Keratinocyte (primary cell): Measurements from ENCODE around the gene EFTUD2. TPM values are rescaled to one million over a fixed set of nuclear protein-coding genes. Genes with fewer than 3 reads are reported as not detected.

Experiments used
- DNase-seq: peaks from one replicate; pipeline ENCODE4 v3.0.0-alpha.2; 2011; ENCODE audit warnings: low read depth, missing footprints, low spot score
- FAIRE-seq: peaks from 2 replicates; lab custom pipeline; 2011; peaks lifted over from hg19 to GRCh38; lab: Jason Lieb, UNC
- H2AFZ ChIP-seq: 2 replicates; pipeline ENCODE4 v1.6.0; 2012; ENCODE audit warnings: low read length, control low read depth, inconsistent platforms; ENCODE audit not compliant: control insufficient read depth
- H3K27ac ChIP-seq: 2 replicates; pipeline ENCODE4 v1.5.1; 2011; ENCODE audit warnings: low read length; ENCODE audit not compliant: control insufficient read depth, insufficient read depth
- H3K27me3 ChIP-seq: 3 replicates; pipeline ENCODE4 v1.6.0; 2011; ENCODE audit warnings: low read length; ENCODE audit not compliant: control insufficient read depth, insufficient read depth; ENCODE audit errors: extremely low read depth
- H3K36me3 ChIP-seq, 2 experiments: 2 replicates in 1 of 2; 3 replicates in 1 of 2; pipeline ENCODE4 v1.5.1; 2011; ENCODE audit warnings: low read length in 2 of 2, mild to moderate bottlenecking in 1 of 2; ENCODE audit not compliant: control insufficient read depth in 2 of 2, insufficient read depth in 2 of 2; ENCODE audit errors: extremely low read depth in 1 of 2
- H3K4me1 ChIP-seq: 3 replicates; pipeline ENCODE4 v1.5.1; 2011; ENCODE audit warnings: low read length; ENCODE audit not compliant: control insufficient read depth, insufficient read depth; ENCODE audit errors: extremely low read depth
- H3K4me2 ChIP-seq: 3 replicates; pipeline ENCODE4 v1.6.0; 2011; ENCODE audit warnings: low read depth, low read length; ENCODE audit not compliant: control insufficient read depth, insufficient read depth; ENCODE audit errors: extremely low read depth
- H3K4me3 ChIP-seq, 3 experiments: fragments of 200-600 bp in 1 of 3; sonication (generic) in 1 of 3; 2 replicates in 2 of 3; 3 replicates in 1 of 3; pipeline ENCODE4 v1.5.1; 2011 to 2016; ENCODE audit warnings: low read length in 3 of 3, mild to moderate bottlenecking in 3 of 3, control low read depth in 2 of 3, inconsistent platforms in 1 of 3, low read depth in 1 of 3, mixed read lengths in 1 of 3, mixed run types in 1 of 3, moderate library complexity in 1 of 3; ENCODE audit not compliant: control insufficient read depth in 2 of 3, insufficient read depth in 2 of 3; ENCODE audit errors: extremely low read depth in 1 of 3
- H3K79me2 ChIP-seq: 2 replicates; pipeline ENCODE4 v1.6.0; 2012; ENCODE audit warnings: low read length; ENCODE audit not compliant: control insufficient read depth, insufficient read depth
- H3K9ac ChIP-seq: 3 replicates; pipeline ENCODE4 v1.6.0; 2011; ENCODE audit warnings: low read length; ENCODE audit not compliant: control insufficient read depth, insufficient read depth; ENCODE audit errors: extremely low read depth
- H3K9me1 ChIP-seq: 3 replicates; pipeline ENCODE4 v1.6.0; 2011; ENCODE audit warnings: low read length; ENCODE audit not compliant: control insufficient read depth, insufficient read depth; ENCODE audit errors: extremely low read depth
- H3K9me3 ChIP-seq: 2 replicates; pipeline ENCODE4 v1.5.1; 2012; ENCODE audit warnings: low read depth, low read length; ENCODE audit not compliant: control insufficient read depth
- H4K20me1 ChIP-seq: 3 replicates; pipeline ENCODE4 v1.6.0; 2011; ENCODE audit warnings: low read length; ENCODE audit not compliant: control insufficient read depth, insufficient read depth; ENCODE audit errors: extremely low read depth
- CTCF ChIP-seq, 3 experiments: IDR thresholded peaks in 1 of 3; conservative IDR thresholded peaks in 1 of 3; optimal IDR thresholded peaks in 1 of 3; 2 replicates in 2 of 3; 3 replicates in 1 of 3; pipeline versions ENCODE3 to v1.5.1; 2011; ENCODE audit warnings: low read length in 3 of 3, mild to moderate bottlenecking in 3 of 3, moderate library complexity in 2 of 3, control low read depth in 1 of 3, inconsistent platforms in 1 of 3; ENCODE audit not compliant: insufficient read depth in 2 of 3; ENCODE audit errors: extremely low read depth in 1 of 3
- EZH2 ChIP-seq: IDR thresholded peaks from one replicate; pipeline ENCODE4 v1.6.1; 2012; ENCODE audit warnings: inconsistent platforms, mild to moderate bottlenecking, low read length, moderate library complexity
- dilution Hi-C: fragments of 300-500 bp; cut with MboI; formaldehyde crosslinking; loops from one replicate; pipeline ENCODE4 v1.7.0; 2020; ENCODE audit warnings: low sequenced_read_pairs; ENCODE audit not compliant: extremely low pct_ligation_motif_present
- polyA plus RNA-seq, 5 experiments: library from polyadenylated mRNA; depleted of rRNA in 3 of 5; stranded (reverse) in 3 of 5; stranded (forward) in 1 of 5; unstranded in 1 of 5; fragments of >200 nt; gene quantifications; 1 replicate in 1 of 5; 2 replicates in 3 of 5; 3 replicates in 1 of 5; pipeline versions ENCODE4 v1.2.1 to v1.2.3, GENCODE V29; 2011 to 2012; ENCODE audit warnings: missing spikeins in 2 of 5, low read depth in 1 of 5, low replicate concordance in 1 of 5

Gene EFTUD2
- polyA plus RNA-seq, 1 donor (not counting 4 experiments of a cell fraction or from before 2014, with no cell fraction given), result 160 TPM

DNA sequence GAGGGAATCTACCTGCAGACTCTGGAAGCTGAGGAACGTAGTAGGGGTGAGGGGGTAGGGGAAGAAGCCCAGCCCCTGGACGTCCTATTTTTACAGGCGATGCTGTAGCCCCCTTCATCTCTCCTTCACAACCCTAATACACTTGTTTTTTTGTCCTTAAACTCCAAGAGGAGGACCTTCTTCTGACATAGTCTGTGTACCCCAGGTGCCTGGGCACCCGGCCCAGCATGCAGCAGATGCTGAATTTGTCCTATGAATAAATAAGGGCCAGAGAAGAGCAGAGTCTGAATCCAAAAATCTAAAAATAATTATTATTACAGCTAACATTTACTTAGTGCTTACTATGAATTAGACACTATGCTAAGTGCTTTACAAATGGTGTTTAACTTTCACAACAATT lies 43.2 kb upstream of the EFTUD2 start:
- Histone ChIP-seq H3K4me2 (no peak overlapping the region), H2AFZ (no peak overlapping the region), H3K4me3 (no peak overlapping the region), H3K27me3 (no peaks in the 10 kb centered on the region), H3K9me3 (no peaks in the 10 kb centered on the region), H3K9me1 (no peaks in the 10 kb centered on the region), H3K79me2 (peaks cover 76% of the 10 kb centered on the region), H3K9ac (no peak overlapping the region), H3K36me3 (no peaks in the 10 kb centered on the region), H4K20me1 (no peaks in the 10 kb centered on the region), H3K27ac (peak overlapping the region; percentile 8), H3K4me1 (peaks cover 28% of the 10 kb centered on the region)
- FAIRE-seq (no peak), DNase-seq (no peak)
- dilution Hi-C loops, result no loop called here
- no peak for TF ChIP-seq CTCF (optimal IDR thresholded peaks at IDR 0.05 in 1 of 3, IDR thresholded peaks at IDR 0.05 in 1 of 3, conservative IDR thresholded peaks at IDR 0.05 in 1 of 3; ENCODE audit: extremely low read depth in 1 of 3, insufficient read depth in 2 of 3, low read length in 3 of 3)
- no peak for TF ChIP-seq EZH2

DNA sequence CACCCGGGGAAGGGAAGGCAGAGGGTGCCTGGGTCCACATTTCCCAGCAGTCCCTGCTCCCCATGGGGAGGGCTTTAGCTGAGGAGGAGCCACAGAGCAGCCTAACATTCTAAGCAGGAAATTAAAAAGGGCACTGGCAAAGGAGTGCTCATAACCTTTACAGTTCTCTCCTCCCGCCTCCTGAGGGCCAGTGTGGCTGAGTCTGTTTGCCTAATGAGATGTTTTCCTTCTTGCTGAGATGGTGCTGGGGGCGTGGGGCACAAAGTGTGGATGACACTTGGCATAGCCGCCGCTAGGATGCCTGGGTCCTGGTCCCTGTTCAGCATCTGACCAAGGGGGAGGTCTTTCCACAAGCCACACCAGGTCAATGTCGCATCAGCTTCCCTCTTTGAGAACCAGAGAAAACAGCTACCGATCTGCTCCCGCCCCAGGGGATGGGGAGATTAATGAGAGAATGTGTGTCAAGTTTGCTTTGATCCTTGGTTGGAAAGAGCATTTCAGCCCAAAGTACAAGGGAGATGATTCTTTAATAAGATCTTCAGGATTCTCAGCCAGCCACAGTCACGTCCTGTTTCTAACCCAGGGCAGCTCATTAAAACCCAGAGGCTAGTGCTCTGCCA lies 42.6 kb upstream of the EFTUD2 start:
- Histone ChIP-seq H3K27ac (peak overlapping the region; percentile 8), H3K9me1 (no peaks in the 10 kb centered on the region), H2AFZ (peak overlapping the region; percentile 59), H3K9ac (no peak overlapping the region), H3K4me3 (no peak overlapping the region), H3K9me3 (no peaks in the 10 kb centered on the region), H3K4me2 (no peak overlapping the region), H3K4me1 (peaks cover 28% of the 10 kb centered on the region), H4K20me1 (no peaks in the 10 kb centered on the region), H3K79me2 (peaks cover 75% of the 10 kb centered on the region), H3K27me3 (no peaks in the 10 kb centered on the region), H3K36me3 (no peaks in the 10 kb centered on the region)
- DNase-seq (no peak), FAIRE-seq (no peak)
- dilution Hi-C loops, result no loop called here
- TF ChIP-seq EZH2, result no peak
- TF ChIP-seq CTCF (optimal IDR thresholded peaks at IDR 0.05 in 1 of 3, IDR thresholded peaks at IDR 0.05 in 1 of 3, conservative IDR thresholded peaks at IDR 0.05 in 1 of 3; ENCODE audit: extremely low read depth in 1 of 3, insufficient read depth in 2 of 3, low read length in 3 of 3), result no peak
